DOHH2 (cell line): ENCODE measurements around the gene EML1.

Experiments
- H3F3A ChIP-seq: fragments of 200-600 bp; sonication (generic), shearing (Covaris generic); 2 replicates; pipeline ENCODE4 v1.6.0; 2016; ENCODE audit warnings: antibody characterized with exemption, mild to moderate bottlenecking; ENCODE audit not compliant: control insufficient read depth, insufficient read depth
- H3K27ac ChIP-seq: fragments of 200-600 bp; sonication (generic); 2 replicates; pipeline ENCODE4 v1.5.1; 2014; ENCODE audit warnings: low read depth, mild to moderate bottlenecking, low read length, moderate library complexity
- H3K27me3 ChIP-seq: fragments of 200-600 bp; sonication (generic); 2 replicates; pipeline ENCODE4 v1.6.1; 2014; ENCODE audit warnings: mild to moderate bottlenecking, low read length, mixed read lengths; ENCODE audit not compliant: control insufficient read depth
- H3K36me3 ChIP-seq: fragments of 200-600 bp; sonication (generic); 2 replicates; pipeline ENCODE4 v1.6.1; 2014; ENCODE audit warnings: mild to moderate bottlenecking, low read length, moderate library complexity, mixed read lengths; ENCODE audit not compliant: control insufficient read depth
- H3K4me1 ChIP-seq: fragments of 200-600 bp; sonication (generic); 2 replicates; pipeline ENCODE4 v1.6.1; 2014; ENCODE audit warnings: mild to moderate bottlenecking, low read length, mixed read lengths; ENCODE audit not compliant: control insufficient read depth
- H3K4me2 ChIP-seq: fragments of 200-600 bp; sonication (generic); 2 replicates; pipeline ENCODE4 v1.6.0; 2014; ENCODE audit warnings: mild to moderate bottlenecking, low read length, moderate library complexity
- H3K4me3 ChIP-seq: fragments of 200-600 bp; sonication (generic); 2 replicates; pipeline ENCODE4 v1.5.1; 2014; ENCODE audit warnings: mild to moderate bottlenecking, low read length, mixed read lengths
- H3K79me2 ChIP-seq: fragments of 200-600 bp; sonication (generic); 2 replicates; pipeline ENCODE4 v1.6.1; 2014; ENCODE audit warnings: mild to moderate bottlenecking, low read length, mixed read lengths; ENCODE audit not compliant: control insufficient read depth
- H3K9me2 ChIP-seq: fragments of 200-600 bp; sonication (generic); replicated peaks from 2 replicates; pipeline ENCODE4 v1.6.1; 2014; ENCODE audit warnings: mild to moderate bottlenecking, low read length, mixed read lengths; ENCODE audit not compliant: control insufficient read depth
- H3K9me3 ChIP-seq: fragments of 200-600 bp; sonication (generic); 2 replicates; pipeline ENCODE4 v1.6.1; 2014; ENCODE audit warnings: antibody characterized with exemption, low read length, mixed read lengths; ENCODE audit not compliant: control insufficient read depth, insufficient read depth
- H4K20me1 ChIP-seq: fragments of 200-600 bp; sonication (generic); 2 replicates; pipeline ENCODE4 v1.6.0; 2014; ENCODE audit warnings: low read depth, mild to moderate bottlenecking, antibody characterized with exemption, low read length, moderate library complexity; ENCODE audit not compliant: control insufficient read depth, insufficient read depth
- EZH2phosphoT487 ChIP-seq: fragments of 200-600 bp; sonication (generic); IDR thresholded peaks from 2 replicates; pipeline ENCODE4 v1.6.1; 2017; ENCODE audit warnings: borderline replicate concordance, mild to moderate bottlenecking, antibody characterized with exemption, low read length, moderate library complexity, mixed read lengths
- TF ChIP-seq, protein P1 (sequence below): fragments of 200-600 bp; sonication (generic); IDR thresholded peaks from one replicate; pipeline ENCODE4 v1.5.1; 2014; ENCODE audit warnings: antibody characterized with exemption, mild to moderate bottlenecking, low read depth, low read length; ENCODE audit not compliant: poor library complexity, severe bottlenecking

EML1 gene

GRCh38 chr14:99768381-99768780 lies 24.8 kb upstream of the EML1 start:
- TF ChIP-seq, protein P1, sequence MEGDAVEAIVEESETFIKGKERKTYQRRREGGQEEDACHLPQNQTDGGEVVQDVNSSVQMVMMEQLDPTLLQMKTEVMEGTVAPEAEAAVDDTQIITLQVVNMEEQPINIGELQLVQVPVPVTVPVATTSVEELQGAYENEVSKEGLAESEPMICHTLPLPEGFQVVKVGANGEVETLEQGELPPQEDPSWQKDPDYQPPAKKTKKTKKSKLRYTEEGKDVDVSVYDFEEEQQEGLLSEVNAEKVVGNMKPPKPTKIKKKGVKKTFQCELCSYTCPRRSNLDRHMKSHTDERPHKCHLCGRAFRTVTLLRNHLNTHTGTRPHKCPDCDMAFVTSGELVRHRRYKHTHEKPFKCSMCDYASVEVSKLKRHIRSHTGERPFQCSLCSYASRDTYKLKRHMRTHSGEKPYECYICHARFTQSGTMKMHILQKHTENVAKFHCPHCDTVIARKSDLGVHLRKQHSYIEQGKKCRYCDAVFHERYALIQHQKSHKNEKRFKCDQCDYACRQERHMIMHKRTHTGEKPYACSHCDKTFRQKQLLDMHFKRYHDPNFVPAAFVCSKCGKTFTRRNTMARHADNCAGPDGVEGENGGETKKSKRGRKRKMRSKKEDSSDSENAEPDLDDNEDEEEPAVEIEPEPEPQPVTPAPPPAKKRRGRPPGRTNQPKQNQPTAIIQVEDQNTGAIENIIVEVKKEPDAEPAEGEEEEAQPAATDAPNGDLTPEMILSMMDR, result no peak
- TF ChIP-seq EZH2phosphoT487, result no peak
- H3K4me3 ChIP-seq, result no peak overlapping the region
- H3K9me3 ChIP-seq, result no peaks in the 10 kb centered on the region
- H3K36me3 ChIP-seq, result no peaks in the 10 kb centered on the region
- H3K27me3 ChIP-seq, result no peaks in the 10 kb centered on the region
- no peak overlapping the region for H3K4me2 ChIP-seq
- H3F3A ChIP-seq, result no peaks in the 10 kb centered on the region
- H3K9me2 ChIP-seq, result no peaks in the 10 kb centered on the region
- no peak overlapping the region for H3K27ac ChIP-seq
- H4K20me1 ChIP-seq, result no peaks in the 10 kb centered on the region
- H3K4me1 ChIP-seq, result no peaks in the 10 kb centered on the region
- no peaks in the 10 kb centered on the region for H3K79me2 ChIP-seq

DNA sequence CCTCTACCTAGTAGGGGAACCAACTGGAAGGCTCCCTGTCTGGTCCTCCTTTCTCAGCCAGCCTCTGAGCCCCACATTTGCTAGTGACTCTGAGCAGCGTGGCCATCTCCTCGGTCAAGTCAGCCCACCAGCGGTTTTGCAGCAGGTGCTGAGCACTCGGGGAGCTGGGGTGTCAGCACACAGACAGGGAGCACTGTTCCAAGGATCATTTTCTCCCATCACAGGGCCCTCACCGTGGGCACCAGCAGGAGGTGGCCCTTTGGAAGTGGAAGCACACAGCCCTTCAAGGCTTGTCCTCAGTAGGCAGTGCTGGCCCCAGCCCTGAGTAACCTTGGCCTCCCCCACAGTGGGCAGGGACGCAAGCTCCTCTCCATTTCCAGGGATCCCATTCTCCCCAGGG lies 24.1 kb upstream of the EML1 start:
- H3K4me3 ChIP-seq, result no peak overlapping the region
- no peaks in the 10 kb centered on the region for H4K20me1 ChIP-seq
- H3K4me1 ChIP-seq, result no peaks in the 10 kb centered on the region
- TF ChIP-seq, protein P1, result no peak
- no peak for TF ChIP-seq EZH2phosphoT487
- no peak overlapping the region for H3K4me2 ChIP-seq
- H3K9me3 ChIP-seq, result no peaks in the 10 kb centered on the region
- H3K36me3 ChIP-seq, result no peaks in the 10 kb centered on the region
- no peaks in the 10 kb centered on the region for H3K79me2 ChIP-seq
- H3K27me3 ChIP-seq, result no peaks in the 10 kb centered on the region
- no peak overlapping the region for H3K27ac ChIP-seq
- no peaks in the 10 kb centered on the region for H3K9me2 ChIP-seq
- H3F3A ChIP-seq, result no peaks in the 10 kb centered on the region

- TF ChIP-seq, protein P1, result no peak
- no peak for TF ChIP-seq EZH2phosphoT487
- no peak overlapping the region for H3K27ac ChIP-seq
- H3K4me3 ChIP-seq, result no peak overlapping the region
- H3K4me2 ChIP-seq, result no peak overlapping the region
- no peaks in the 10 kb centered on the region for H3K79me2 ChIP-seq
- no peaks in the 10 kb centered on the region for H3K9me2 ChIP-seq
- H3F3A ChIP-seq, result no peaks in the 10 kb centered on the region
- H4K20me1 ChIP-seq, result no peaks in the 10 kb centered on the region
- H3K27me3 ChIP-seq, result no peaks in the 10 kb centered on the region
- no peaks in the 10 kb centered on the region for H3K4me1 ChIP-seq
- H3K9me3 ChIP-seq, result no peaks in the 10 kb centered on the region
- no peaks in the 10 kb centered on the region for H3K36me3 ChIP-seq
These were observed 23.4 kb upstream of the EML1 start for GRCh38 chr14:99769799-99770198.
